ENCODE data around the gene ARHGAP20.

DNA sequence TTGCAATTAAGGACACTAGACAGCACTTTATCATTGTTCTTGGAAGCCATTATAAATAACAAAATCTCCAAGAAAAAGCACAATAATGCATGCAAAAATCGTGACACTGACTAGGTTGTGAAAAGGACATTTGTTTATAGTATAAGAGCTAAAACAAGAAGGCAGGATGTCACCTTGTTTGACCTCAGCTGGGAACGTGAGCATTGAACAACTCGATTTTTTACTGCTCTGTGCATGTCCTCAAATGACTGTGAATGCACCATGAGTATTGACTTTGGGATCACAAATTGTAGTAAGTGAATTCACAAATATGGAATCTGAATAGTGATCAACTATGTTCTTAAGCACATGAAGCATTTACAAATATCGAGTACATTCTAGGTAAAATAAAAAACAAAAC, 35.3 kb upstream of the ARHGAP20 start:
- TF ChIP-seq EZH2phosphoT487 (IDR thresholded peaks at IDR 0.05; ENCODE audit: unreplicated experiment) = no peak
- TF ChIP-seq, protein P1, sequence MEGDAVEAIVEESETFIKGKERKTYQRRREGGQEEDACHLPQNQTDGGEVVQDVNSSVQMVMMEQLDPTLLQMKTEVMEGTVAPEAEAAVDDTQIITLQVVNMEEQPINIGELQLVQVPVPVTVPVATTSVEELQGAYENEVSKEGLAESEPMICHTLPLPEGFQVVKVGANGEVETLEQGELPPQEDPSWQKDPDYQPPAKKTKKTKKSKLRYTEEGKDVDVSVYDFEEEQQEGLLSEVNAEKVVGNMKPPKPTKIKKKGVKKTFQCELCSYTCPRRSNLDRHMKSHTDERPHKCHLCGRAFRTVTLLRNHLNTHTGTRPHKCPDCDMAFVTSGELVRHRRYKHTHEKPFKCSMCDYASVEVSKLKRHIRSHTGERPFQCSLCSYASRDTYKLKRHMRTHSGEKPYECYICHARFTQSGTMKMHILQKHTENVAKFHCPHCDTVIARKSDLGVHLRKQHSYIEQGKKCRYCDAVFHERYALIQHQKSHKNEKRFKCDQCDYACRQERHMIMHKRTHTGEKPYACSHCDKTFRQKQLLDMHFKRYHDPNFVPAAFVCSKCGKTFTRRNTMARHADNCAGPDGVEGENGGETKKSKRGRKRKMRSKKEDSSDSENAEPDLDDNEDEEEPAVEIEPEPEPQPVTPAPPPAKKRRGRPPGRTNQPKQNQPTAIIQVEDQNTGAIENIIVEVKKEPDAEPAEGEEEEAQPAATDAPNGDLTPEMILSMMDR (conservative IDR thresholded peaks at IDR 0.05; ENCODE audit: low read depth in 2 of 2) = no peak
- no peak for TF ChIP-seq JUNB (IDR thresholded peaks at IDR 0.05; ENCODE audit: unreplicated experiment)
- no peak for TF ChIP-seq POLR2AphosphoS5 (IDR thresholded peaks at IDR 0.05; ENCODE audit: low read depth)
- TF ChIP-seq EZH2 (IDR thresholded peaks at IDR 0.05; ENCODE audit: low read depth, unreplicated experiment) = no peak
- TF ChIP-seq, protein P2, sequence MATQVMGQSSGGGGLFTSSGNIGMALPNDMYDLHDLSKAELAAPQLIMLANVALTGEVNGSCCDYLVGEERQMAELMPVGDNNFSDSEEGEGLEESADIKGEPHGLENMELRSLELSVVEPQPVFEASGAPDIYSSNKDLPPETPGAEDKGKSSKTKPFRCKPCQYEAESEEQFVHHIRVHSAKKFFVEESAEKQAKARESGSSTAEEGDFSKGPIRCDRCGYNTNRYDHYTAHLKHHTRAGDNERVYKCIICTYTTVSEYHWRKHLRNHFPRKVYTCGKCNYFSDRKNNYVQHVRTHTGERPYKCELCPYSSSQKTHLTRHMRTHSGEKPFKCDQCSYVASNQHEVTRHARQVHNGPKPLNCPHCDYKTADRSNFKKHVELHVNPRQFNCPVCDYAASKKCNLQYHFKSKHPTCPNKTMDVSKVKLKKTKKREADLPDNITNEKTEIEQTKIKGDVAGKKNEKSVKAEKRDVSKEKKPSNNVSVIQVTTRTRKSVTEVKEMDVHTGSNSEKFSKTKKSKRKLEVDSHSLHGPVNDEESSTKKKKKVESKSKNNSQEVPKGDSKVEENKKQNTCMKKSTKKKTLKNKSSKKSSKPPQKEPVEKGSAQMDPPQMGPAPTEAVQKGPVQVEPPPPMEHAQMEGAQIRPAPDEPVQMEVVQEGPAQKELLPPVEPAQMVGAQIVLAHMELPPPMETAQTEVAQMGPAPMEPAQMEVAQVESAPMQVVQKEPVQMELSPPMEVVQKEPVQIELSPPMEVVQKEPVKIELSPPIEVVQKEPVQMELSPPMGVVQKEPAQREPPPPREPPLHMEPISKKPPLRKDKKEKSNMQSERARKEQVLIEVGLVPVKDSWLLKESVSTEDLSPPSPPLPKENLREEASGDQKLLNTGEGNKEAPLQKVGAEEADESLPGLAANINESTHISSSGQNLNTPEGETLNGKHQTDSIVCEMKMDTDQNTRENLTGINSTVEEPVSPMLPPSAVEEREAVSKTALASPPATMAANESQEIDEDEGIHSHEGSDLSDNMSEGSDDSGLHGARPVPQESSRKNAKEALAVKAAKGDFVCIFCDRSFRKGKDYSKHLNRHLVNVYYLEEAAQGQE (IDR thresholded peaks at IDR 0.05; ENCODE audit: unreplicated experiment) = no peak
- TF ChIP-seq, protein P3, sequence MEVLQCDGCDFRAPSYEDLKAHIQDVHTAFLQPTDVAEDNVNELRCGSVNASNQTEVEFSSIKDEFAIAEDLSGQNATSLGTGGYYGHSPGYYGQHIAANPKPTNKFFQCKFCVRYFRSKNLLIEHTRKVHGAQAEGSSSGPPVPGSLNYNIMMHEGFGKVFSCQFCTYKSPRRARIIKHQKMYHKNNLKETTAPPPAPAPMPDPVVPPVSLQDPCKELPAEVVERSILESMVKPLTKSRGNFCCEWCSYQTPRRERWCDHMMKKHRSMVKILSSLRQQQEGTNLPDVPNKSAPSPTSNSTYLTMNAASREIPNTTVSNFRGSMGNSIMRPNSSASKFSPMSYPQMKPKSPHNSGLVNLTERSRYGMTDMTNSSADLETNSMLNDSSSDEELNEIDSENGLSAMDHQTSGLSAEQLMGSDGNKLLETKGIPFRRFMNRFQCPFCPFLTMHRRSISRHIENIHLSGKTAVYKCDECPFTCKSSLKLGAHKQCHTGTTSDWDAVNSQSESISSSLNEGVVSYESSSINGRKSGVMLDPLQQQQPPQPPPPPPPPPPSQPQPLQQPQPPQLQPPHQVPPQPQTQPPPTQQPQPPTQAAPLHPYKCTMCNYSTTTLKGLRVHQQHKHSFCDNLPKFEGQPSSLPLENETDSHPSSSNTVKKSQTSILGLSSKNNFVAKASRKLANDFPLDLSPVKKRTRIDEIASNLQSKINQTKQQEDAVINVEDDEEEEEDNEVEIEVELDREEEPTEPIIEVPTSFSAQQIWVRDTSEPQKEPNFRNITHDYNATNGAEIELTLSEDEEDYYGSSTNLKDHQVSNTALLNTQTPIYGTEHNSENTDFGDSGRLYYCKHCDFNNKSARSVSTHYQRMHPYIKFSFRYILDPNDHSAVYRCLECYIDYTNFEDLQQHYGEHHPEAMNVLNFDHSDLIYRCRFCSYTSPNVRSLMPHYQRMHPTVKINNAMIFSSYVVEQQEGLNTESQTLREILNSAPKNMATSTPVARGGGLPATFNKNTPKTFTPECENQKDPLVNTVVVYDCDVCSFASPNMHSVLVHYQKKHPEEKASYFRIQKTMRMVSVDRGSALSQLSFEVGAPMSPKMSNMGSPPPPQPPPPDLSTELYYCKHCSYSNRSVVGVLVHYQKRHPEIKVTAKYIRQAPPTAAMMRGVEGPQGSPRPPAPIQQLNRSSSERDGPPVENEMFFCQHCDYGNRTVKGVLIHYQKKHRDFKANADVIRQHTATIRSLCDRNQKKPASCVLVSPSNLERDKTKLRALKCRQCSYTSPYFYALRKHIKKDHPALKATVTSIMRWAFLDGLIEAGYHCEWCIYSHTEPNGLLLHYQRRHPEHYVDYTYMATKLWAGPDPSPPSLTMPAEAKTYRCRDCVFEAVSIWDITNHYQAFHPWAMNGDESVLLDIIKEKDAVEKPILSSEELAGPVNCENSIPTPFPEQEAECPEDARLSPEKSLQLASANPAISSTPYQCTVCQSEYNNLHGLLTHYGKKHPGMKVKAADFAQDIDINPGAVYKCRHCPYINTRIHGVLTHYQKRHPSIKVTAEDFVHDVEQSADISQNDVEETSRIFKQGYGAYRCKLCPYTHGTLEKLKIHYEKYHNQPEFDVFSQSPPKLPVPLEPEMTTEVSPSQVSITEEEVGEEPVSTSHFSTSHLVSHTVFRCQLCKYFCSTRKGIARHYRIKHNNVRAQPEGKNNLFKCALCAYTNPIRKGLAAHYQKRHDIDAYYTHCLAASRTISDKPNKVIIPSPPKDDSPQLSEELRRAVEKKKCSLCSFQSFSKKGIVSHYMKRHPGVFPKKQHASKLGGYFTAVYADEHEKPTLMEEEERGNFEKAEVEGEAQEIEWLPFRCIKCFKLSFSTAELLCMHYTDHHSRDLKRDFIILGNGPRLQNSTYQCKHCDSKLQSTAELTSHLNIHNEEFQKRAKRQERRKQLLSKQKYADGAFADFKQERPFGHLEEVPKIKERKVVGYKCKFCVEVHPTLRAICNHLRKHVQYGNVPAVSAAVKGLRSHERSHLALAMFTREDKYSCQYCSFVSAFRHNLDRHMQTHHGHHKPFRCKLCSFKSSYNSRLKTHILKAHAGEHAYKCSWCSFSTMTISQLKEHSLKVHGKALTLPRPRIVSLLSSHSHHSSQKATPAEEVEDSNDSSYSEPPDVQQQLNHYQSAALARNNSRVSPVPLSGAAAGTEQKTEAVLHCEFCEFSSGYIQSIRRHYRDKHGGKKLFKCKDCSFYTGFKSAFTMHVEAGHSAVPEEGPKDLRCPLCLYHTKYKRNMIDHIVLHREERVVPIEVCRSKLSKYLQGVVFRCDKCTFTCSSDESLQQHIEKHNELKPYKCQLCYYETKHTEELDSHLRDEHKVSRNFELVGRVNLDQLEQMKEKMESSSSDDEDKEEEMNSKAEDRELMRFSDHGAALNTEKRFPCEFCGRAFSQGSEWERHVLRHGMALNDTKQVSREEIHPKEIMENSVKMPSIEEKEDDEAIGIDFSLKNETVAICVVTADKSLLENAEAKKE (CRISPR knock-in tag; IDR thresholded peaks at IDR 0.05) = no peak
- no peak for TF ChIP-seq CREB1 (CRISPR knock-in tag; IDR thresholded peaks at IDR 0.05; ENCODE audit: low read depth)
- TF ChIP-seq, protein P4, sequence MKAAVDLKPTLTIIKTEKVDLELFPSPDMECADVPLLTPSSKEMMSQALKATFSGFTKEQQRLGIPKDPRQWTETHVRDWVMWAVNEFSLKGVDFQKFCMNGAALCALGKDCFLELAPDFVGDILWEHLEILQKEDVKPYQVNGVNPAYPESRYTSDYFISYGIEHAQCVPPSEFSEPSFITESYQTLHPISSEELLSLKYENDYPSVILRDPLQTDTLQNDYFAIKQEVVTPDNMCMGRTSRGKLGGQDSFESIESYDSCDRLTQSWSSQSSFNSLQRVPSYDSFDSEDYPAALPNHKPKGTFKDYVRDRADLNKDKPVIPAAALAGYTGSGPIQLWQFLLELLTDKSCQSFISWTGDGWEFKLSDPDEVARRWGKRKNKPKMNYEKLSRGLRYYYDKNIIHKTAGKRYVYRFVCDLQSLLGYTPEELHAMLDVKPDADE (IDR thresholded peaks at IDR 0.05) = no peak
- no peak for TF ChIP-seq ZNF114 (CRISPR knock-in tag; IDR thresholded peaks at IDR 0.05)
- no peak for TF ChIP-seq NANOG (IDR thresholded peaks at IDR 0.05; ENCODE audit: borderline replicate concordance)

Data from GM23338 (cell line).